C4-2B (cell line): Measurements from ENCODE around the gene ARIH2.

Source experiments
- ZFX ChIP-seq: fragments of 450-650 bp; IDR thresholded peaks from 2 replicates; pipeline ENCODE4 v1.6.1; 2017
- TF ChIP-seq, protein P1 (sequence below): fragments of 450-650 bp; conservative IDR thresholded peaks from 2 replicates; pipeline ENCODE4 v1.5.1; 2017; ENCODE audit warnings: mild to moderate bottlenecking

- TF ChIP-seq, protein P1, sequence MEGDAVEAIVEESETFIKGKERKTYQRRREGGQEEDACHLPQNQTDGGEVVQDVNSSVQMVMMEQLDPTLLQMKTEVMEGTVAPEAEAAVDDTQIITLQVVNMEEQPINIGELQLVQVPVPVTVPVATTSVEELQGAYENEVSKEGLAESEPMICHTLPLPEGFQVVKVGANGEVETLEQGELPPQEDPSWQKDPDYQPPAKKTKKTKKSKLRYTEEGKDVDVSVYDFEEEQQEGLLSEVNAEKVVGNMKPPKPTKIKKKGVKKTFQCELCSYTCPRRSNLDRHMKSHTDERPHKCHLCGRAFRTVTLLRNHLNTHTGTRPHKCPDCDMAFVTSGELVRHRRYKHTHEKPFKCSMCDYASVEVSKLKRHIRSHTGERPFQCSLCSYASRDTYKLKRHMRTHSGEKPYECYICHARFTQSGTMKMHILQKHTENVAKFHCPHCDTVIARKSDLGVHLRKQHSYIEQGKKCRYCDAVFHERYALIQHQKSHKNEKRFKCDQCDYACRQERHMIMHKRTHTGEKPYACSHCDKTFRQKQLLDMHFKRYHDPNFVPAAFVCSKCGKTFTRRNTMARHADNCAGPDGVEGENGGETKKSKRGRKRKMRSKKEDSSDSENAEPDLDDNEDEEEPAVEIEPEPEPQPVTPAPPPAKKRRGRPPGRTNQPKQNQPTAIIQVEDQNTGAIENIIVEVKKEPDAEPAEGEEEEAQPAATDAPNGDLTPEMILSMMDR: no peak
- no peak for TF ChIP-seq ZFX
Measured at GRCh38 chr3:49004352-49005302, 86.0 kb downstream of the ARIH2 start.
